ACHN (cell line): ENCODE measurements around the gene TGFBR2.

Source experiments
- DNase-seq: peaks from one replicate; pipeline ENCODE4 v3.0.0-alpha.2; 2015
- in situ Hi-C: cut with HindIII; loops from 2 replicates; pipeline ENCODE4 v1.10.0; 2017; ENCODE audit warnings: low sequenced_read_pairs, low pct_ligation_motif_present, low pct_unique_long_range_greater_than_20kb

Gene TGFBR2

DNA sequence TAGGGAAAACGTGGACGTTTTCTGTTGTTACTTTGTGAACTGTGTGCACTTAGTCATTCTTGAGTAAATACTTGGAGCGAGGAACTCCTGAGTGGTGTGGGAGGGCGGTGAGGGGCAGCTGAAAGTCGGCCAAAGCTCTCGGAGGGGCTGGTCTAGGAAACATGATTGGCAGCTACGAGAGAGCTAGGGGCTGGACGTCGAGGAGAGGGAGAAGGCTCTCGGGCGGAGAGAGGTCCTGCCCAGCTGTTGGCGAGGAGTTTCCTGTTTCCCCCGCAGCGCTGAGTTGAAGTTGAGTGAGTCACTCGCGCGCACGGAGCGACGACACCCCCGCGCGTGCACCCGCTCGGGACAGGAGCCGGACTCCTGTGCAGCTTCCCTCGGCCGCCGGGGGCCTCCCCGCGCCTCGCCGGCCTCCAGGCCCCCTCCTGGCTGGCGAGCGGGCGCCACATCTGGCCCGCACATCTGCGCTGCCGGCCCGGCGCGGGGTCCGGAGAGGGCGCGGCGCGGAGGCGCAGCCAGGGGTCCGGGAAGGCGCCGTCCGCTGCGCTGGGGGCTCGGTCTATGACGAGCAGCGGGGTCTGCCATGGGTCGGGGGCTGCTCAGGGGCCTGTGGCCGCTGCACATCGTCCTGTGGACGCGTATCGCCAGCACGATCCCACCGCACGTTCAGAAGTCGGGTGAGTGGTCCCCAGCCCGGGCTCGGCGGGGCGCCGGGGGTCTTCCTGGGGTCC is at the start of gene TGFBR2:
TSS of gene TGFBR2 (plus strand) at position 301 of the 731 bp plus-strand sequence. CDS start at position 584, 283 bp downstream.
- in situ Hi-C loops, result no loop called here
- peak; percentile 97 for DNase-seq

DNA sequence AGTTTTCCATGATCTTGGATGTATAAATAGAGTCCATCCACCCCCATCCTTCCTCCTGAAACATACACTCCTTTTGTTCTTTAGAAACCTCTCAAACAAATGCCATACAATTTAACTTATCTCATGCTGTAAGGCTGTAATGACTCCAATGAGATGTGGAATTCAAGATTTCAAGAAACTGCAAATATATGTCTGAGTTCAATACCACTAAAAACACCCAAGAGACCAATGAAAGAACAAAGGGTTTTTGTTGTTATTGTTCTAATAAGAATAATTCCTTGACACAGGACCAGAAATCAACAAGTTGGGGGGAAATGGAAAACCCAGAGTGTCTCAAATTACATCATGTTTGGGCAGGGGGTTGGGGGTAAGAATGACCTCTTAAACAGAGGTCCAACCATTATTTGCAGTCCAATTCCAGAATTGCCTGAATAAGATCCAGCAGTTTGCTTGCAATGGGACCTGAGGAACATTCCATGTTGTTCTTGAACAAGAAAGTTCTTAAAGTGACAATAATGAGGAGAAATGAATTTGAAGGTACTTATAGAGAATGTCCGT is 48.6 kb upstream of the TGFBR2 start:
- in situ Hi-C loops, result no loop called here
- no peak for DNase-seq

DNA sequence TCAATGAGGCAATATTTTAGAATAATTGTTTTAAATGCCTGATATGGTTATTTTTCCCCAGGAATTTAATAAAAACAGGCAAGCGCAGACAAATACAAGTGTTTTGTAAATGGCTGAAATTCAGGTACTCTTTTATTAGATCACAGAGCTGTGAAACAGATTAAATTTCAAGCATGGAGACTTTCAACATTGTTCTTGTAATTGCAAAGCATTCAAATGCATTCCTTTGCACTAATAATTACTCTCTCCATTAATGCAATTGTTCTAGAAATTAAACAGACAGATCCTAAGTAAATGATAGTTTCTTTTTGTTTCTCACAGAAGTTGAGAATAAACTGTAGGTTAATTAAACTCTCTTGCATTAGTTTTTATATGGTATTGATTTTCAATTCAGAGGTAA is 42.4 kb upstream of the TGFBR2 start:
- in situ Hi-C loops, result no loop called here
- no peak for DNase-seq

GRCh38 chr3:30567139-30567753 is 39.2 kb upstream of the TGFBR2 start:
- in situ Hi-C loops, result no loop called here
- DNase-seq, result no peak

DNA sequence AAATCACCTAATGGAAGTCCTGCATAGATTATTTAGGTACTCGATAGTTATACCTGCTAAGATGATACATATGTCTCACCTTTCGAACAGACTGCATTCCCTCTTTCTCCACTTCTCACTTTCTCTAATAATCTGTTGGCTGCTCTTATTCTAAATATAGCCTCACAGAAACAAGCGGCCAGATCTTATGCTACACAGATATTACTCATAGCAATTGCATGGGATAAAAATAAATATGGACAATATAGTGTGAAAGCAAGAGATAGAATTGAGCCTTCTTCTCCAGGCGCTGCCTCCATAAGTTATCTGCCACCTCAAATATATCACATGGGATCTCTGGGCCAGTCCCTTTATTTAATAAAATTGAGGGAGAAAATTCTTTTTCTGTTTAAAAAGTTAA is 29.5 kb upstream of the TGFBR2 start:
- in situ Hi-C loops, result no loop called here
- DNase-seq, result no peak

DNA sequence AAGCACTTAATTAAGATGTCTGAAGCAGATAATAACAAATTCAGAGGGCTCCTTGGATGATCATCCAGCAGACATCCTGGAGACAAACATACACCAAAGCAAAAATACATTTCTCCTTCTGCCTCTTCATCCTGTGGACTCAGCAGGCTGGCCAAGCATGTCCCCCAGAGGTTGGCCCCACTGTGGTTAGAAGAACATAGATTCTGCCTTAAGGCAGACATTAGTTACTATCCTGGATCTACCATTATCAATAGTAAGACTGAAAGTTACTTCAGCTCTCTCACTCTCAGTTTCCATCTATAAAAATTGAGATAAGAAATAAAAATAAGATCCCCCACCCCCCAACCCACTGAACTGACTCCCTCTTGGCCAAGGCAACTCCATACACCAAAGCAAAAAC is 28.6 kb upstream of the TGFBR2 start:
- DNase-seq, result peak; percentile 17
- in situ Hi-C loops, result no loop called here

DNA sequence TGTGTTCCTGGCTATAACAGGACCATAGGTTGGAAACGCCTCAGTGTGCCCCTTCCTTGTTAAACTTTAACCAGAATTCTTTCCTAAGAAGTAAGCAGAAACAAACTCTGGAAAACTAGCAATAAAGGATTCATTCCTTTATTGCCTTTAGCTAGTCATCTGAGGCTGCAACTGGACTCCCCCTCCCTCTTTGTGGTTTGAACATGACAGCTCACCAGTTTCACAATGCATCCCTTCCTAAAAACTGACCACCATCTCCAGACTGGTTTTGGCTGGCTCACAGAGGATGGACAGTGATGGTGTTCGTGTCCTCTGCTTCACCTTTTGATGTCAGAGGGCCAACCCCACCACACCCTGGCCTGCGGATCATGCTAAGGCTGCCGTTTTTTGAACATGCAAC is 27.9 kb upstream of the TGFBR2 start:
- DNase-seq, result peak; percentile 89

GRCh38 chr3:30578986-30579579 is 27.3 kb upstream of the TGFBR2 start:
- in situ Hi-C loops, result no loop called here
- DNase-seq, result no peak

More for the DNA sequence above, 27.9 kb upstream of the TGFBR2 start:
- in situ Hi-C loops, result no loop called here

DNA sequence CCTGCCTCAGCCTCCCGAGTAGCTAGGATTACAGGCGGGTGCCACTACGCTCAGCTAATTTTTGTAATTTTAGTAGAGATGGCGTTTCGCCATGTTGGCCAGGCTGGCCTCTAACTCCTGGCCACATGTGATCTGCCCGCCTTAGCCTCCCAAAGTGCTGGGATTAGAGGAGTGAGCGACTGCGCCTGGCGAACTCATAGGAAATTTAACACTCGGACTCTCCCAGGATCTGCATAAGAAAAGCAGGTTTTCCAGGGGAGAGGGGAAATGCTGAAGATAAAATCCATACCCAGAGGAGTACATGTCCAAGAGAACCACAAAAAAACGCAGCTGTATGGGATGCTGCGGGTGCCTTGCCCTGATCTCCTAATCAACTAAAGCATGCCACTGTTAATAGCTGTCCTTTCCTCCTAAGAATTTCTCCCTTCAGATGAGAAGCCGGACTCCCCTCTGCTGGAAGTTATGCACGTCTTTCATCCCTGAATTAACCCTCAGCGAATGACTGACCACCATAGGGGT is 25.3 kb upstream of the TGFBR2 start:
- DNase-seq, result no peak
- in situ Hi-C loops, result no loop called here

- in situ Hi-C loops, result no loop called here
- DNase-seq, result no peak
Observed at GRCh38 chr3:30581982-30582381, 24.4 kb upstream of the TGFBR2 start.

GRCh38 chr3:30583973-30584372 is 22.4 kb upstream of the TGFBR2 start:
- in situ Hi-C loops, result no loop called here
- no peak for DNase-seq

DNA sequence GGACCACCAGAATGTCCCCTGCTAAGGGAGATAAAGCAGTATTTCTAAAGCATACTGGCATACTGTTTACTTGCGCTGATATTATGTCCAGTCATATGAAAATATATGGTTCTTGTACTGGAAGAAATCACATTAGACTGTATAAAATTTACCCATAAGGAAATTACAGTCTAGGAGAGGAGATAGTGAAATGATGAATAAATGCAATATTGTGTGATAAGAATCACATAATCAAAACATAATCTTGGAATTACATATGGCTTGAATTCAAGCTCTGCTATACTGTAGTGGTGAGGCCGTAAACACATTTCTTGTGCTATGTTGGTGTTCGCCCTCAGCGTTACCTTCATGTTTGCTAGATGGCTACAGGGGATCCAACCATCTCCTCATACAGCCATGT is 20.7 kb upstream of the TGFBR2 start:
- no peak for DNase-seq
- in situ Hi-C loops, result no loop called here

- DNase-seq, result no peak
- in situ Hi-C loops, result no loop called here
Observed at GRCh38 chr3:30586096-30586805, 20.1 kb upstream of the TGFBR2 start.

GRCh38 chr3:30586806-30587486 is 19.5 kb upstream of the TGFBR2 start:
- in situ Hi-C loops, result no loop called here
- DNase-seq, result no peak

GRCh38 chr3:30587904-30588303 is 18.5 kb upstream of the TGFBR2 start:
- DNase-seq, result no peak
- in situ Hi-C loops, result no loop called here

GRCh38 chr3:30596152-30596551 is 10.2 kb upstream of the TGFBR2 start:
- no peak for DNase-seq

DNA sequence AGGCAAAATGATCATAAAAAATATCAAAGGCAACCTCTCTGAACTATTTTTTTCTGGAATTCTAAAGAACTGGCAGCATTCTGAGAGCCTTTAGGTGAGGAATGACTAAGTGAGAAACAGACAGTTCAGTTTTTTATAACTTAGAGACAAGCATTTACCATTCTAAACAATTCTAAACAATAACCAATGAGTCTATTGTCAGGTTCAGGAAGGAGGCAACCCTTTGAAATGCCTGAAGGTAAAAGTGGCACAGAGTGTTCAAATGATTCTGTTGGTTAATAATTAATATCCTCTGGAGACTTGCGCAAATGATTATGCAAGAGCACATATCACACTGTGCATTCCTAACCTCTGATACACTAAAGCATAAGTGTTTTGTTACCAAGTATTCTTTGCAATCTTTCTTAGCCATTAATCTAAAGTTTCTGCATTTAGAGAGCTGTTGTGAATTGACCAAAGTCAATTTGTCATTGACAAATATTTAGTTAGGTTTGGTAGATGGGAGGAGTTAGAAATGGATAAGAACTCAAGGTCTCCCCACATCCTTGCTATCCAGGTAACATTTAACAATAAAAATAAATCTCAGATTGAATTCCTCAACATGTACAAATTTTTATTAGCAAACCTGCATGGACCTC is 9.2 kb upstream of the TGFBR2 start:
- in situ Hi-C loops, result no loop called here
- DNase-seq, result peak; percentile 91

More at GRCh38 chr3:30596152-30596551, 10.2 kb upstream of the TGFBR2 start:
- in situ Hi-C loops, result no loop called here

DNA sequence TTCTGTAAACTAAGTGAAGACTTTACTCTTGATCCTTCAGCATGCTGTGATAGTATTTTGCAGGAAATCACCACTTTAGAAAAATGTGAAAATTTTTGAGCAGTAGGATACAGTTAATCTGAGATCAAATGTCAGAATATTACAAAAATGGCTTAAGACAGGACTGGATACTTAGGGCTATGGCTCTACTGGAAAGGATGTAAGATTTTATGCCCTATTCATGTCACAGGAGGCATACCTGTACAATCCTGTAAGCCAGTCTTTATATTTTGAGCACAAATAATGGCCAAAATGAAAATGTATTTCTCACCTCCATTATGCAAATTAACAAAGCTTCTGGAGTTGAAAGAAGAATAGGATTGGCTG is 8.6 kb upstream of the TGFBR2 start:
- no peak for DNase-seq
- in situ Hi-C loops, result no loop called here
